ENCODE measurements around the gene EXOC2. TPM values are rescaled to one million over a fixed set of nuclear protein-coding genes. Genes with fewer than 3 reads are reported as not detected.

The EXOC2 gene
- total RNA-seq, 2 donors from 2014 or later: 12.9 to 16.1 TPM

- H3K4me1 ChIP-seq: peaks cover 0 to 4% of the 10 kb centered on the region in 2 donors
- H3K4me3 ChIP-seq: no peak overlapping the region
- H3K36me3 ChIP-seq: no peaks in the 10 kb centered on the region
- no peak for TF ChIP-seq CTCF (IDR thresholded peaks at IDR 0.05)
- no peaks in the 10 kb centered on the region for H3K27me3 ChIP-seq
- no peak overlapping the region for H3K27ac ChIP-seq
- DNase-seq (ENCODE audit: low spot score): no peak
- H3K9me3 ChIP-seq: no peaks in the 10 kb centered on the region
Measured at GRCh38 chr6:706146-706545, 13.2 kb upstream of the EXOC2 start.

GRCh38 chr6:705047-705446 is 12.1 kb upstream of the EXOC2 start:
- no peaks in the 10 kb centered on the region for H3K4me1 ChIP-seq
- no peak overlapping the region for H3K4me3 ChIP-seq
- no peak for DNase-seq (ENCODE audit: low spot score)
- TF ChIP-seq CTCF (IDR thresholded peaks at IDR 0.05): no peak
- H3K9me3 ChIP-seq: no peaks in the 10 kb centered on the region
- no peaks in the 10 kb centered on the region for H3K36me3 ChIP-seq
- H3K27me3 ChIP-seq: no peaks in the 10 kb centered on the region
- H3K27ac ChIP-seq: no peak overlapping the region

GRCh38 chr6:704046-704445 is 11.1 kb upstream of the EXOC2 start:
- Histone ChIP-seq H3K4me3 (no peak overlapping the region), H3K9me3 (no peaks in the 10 kb centered on the region), H3K27ac (no peak overlapping the region), H3K27me3 (no peaks in the 10 kb centered on the region), H3K36me3 (no peaks in the 10 kb centered on the region), H3K4me1 (no peaks in the 10 kb centered on the region)
- DNase-seq (ENCODE audit: low spot score): no peak
- no peak for TF ChIP-seq CTCF (IDR thresholded peaks at IDR 0.05)

- Histone ChIP-seq H3K36me3 (no peaks in the 10 kb centered on the region), H3K4me3 (no peak overlapping the region), H3K4me1 (no peaks in the 10 kb centered on the region), H3K9me3 (no peaks in the 10 kb centered on the region), H3K27me3 (no peaks in the 10 kb centered on the region), H3K27ac (no peak overlapping the region)
- no peak for DNase-seq (ENCODE audit: low spot score)
- TF ChIP-seq CTCF (IDR thresholded peaks at IDR 0.05): no peak
Measured at GRCh38 chr6:703552-703951, 10.6 kb upstream of the EXOC2 start.

GRCh38 chr6:701700-702479 is 9.0 kb upstream of the EXOC2 start:
- Histone ChIP-seq H3K9me3 (no peaks in the 10 kb centered on the region), H3K27ac (no peak overlapping the region), H3K4me3 (no peak overlapping the region), H3K27me3 (no peaks in the 10 kb centered on the region), H3K36me3 (no peaks in the 10 kb centered on the region), H3K4me1 (no peaks in the 10 kb centered on the region)
- TF ChIP-seq CTCF (IDR thresholded peaks at IDR 0.05): no peak
- DNase-seq (ENCODE audit: low spot score): no peak

GRCh38 chr6:701215-701614 is 8.3 kb upstream of the EXOC2 start:
- no peaks in the 10 kb centered on the region for H3K36me3 ChIP-seq
- DNase-seq (ENCODE audit: low spot score): no peak
- no peak overlapping the region for H3K4me3 ChIP-seq
- no peak for TF ChIP-seq CTCF (IDR thresholded peaks at IDR 0.05)
- no peaks in the 10 kb centered on the region for H3K4me1 ChIP-seq
- H3K9me3 ChIP-seq: no peaks in the 10 kb centered on the region
- H3K27ac ChIP-seq: no peak overlapping the region
- no peaks in the 10 kb centered on the region for H3K27me3 ChIP-seq

Data from right atrium auricular region (tissue), 2 donors.